Epithelial cell of esophagus (primary cell): ENCODE measurements around the gene POU4F1.
"Not testable (repeated sequence)": the region's sequence is repeated elsewhere in the genome, so short reads cannot be mapped to it uniquely, and the experiment has no call there.

Source experiments
- DNase-seq: peaks from one replicate; pipeline ENCODE4 v3.0.0; 2010; ENCODE audit warnings: low read depth
- H3K4me3 ChIP-seq: 2 replicates; pipeline ENCODE4 v1.5.1; 2011; ENCODE audit warnings: mild to moderate bottlenecking, low read length, control low read depth
- TF ChIP-seq, protein P1 (sequence below): IDR thresholded peaks from 2 replicates; pipeline ENCODE4 v1.5.1; 2011; ENCODE audit warnings: low read depth, mild to moderate bottlenecking, low read length, control low read depth, inconsistent platforms; ENCODE audit not compliant: insufficient read depth; ENCODE audit errors: missing control alignments

POU4F1 gene, protein sequence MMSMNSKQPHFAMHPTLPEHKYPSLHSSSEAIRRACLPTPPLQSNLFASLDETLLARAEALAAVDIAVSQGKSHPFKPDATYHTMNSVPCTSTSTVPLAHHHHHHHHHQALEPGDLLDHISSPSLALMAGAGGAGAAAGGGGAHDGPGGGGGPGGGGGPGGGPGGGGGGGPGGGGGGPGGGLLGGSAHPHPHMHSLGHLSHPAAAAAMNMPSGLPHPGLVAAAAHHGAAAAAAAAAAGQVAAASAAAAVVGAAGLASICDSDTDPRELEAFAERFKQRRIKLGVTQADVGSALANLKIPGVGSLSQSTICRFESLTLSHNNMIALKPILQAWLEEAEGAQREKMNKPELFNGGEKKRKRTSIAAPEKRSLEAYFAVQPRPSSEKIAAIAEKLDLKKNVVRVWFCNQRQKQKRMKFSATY

DNA sequence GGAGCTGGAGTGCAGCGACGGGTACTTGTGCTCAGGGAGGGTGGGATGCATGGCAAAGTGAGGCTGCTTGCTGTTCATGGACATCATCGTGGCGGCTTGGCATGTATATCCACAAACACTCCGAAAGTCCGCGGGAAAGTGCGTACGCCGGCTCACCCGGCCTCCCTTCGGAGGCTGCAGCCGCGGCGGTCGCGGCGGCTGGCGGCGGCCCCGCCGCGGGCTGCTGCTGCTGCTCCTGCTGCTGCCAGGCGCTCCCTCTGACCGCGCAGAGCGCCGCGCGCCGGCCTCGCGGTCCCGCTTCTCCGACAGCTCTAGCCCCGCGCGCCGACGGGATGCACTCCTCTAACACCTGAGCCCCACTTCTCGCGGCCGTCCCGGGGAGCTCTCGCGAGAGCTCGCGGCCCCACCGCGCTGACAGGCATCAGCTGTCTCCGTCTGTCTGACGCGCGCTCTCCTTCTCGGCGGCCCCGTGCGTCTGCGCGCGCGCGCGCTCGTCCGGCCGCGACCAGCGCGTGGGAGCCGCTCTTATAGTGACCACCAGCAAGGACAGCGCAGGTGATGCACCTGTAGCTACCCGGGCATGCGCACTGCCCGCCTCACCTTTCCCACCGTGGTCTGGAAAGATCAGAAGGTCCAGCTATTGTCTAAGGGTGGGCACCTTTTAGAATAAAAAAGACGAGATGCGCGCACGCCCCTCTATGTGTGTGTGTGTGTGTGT lies at the start of gene POU4F1:
Gene POU4F1, minus strand, starts transcription at position 313 of the 718 bp plus-strand sequence. Its CDS starts 226 bp downstream, at position 87.
- TF ChIP-seq, protein P1, sequence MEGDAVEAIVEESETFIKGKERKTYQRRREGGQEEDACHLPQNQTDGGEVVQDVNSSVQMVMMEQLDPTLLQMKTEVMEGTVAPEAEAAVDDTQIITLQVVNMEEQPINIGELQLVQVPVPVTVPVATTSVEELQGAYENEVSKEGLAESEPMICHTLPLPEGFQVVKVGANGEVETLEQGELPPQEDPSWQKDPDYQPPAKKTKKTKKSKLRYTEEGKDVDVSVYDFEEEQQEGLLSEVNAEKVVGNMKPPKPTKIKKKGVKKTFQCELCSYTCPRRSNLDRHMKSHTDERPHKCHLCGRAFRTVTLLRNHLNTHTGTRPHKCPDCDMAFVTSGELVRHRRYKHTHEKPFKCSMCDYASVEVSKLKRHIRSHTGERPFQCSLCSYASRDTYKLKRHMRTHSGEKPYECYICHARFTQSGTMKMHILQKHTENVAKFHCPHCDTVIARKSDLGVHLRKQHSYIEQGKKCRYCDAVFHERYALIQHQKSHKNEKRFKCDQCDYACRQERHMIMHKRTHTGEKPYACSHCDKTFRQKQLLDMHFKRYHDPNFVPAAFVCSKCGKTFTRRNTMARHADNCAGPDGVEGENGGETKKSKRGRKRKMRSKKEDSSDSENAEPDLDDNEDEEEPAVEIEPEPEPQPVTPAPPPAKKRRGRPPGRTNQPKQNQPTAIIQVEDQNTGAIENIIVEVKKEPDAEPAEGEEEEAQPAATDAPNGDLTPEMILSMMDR = no peak
- DNase-seq = peak; percentile 78
- H3K4me3 ChIP-seq = peak within 1 kb of the TSS; percentile 35

DNA sequence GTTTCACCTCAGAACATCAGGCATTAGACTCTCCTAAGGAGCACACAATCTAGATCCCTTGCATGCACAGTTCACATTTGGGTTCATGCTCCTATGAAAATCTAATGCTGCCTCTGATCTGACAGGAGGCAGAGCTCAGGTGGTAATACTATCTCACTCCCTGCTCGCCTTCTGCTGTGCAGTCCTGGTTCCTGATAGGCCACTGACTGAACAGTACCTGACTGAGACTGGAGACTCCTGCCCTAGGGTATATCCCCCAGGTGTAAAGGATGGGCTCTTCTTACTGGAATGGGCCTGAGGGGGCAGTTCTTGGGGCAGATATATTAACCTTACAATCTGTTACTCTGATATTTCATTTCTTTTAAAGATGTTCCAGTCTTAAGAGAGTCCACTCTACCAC lies 49.3 kb upstream of the POU4F1 start:
- TF ChIP-seq, protein P1 = no peak
- H3K4me3 ChIP-seq = no peak overlapping the region
- no peak for DNase-seq

DNA sequence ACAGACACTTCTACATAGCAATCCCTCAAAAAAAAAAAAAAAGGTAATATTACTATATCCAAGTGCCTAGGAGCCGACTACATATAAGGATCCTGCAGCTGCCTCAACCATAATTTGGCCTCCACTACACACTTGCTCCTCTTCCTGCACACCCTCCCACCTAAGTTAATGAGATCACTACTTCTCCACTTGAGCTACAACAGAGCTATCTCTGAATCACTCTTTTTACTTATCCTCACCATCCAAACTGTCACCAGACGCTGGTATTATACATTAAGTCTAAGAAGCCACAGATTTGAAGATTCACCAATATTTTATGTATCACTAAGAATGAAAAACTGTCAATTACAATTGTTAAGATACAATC lies 47.3 kb upstream of the POU4F1 start:
- no peak overlapping the region for H3K4me3 ChIP-seq
- DNase-seq = no peak
- TF ChIP-seq, protein P1 = no peak

DNA sequence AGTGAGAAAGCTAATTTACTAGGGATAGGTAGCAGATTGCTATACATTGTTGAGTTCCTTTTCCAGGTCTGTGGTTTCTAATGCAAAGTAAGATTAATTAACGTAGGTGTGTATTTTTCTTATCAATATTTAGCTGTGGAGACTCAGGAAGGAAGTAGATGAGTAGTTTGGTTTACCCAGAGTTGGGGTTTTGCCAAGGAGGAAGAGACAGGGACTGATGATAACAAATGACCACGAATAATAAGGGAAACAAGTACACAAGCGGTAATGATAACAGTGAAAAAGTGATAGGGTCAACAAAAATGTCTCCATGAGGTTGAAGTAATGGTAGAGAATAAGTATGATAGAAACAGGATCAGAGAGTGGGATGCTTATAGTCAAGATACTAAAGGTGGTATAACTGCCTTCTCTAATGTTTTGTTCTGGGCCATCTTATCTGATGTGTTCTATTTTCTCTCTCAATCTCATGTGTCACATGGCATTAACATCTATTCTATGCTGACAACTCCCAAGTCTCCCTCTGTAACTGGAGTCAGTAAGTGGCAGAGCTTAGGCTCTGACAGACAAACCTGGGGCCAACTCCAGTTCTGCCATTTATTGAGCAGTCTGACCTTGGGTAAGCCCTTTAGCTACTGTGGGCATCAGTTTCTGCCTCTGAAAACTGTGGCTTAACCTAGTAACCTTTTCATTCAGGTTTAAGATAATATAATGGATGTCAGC lies 46.8 kb upstream of the POU4F1 start:
- H3K4me3 ChIP-seq = no peak overlapping the region
- TF ChIP-seq, protein P1 = no peak
- DNase-seq = no peak

DNA sequence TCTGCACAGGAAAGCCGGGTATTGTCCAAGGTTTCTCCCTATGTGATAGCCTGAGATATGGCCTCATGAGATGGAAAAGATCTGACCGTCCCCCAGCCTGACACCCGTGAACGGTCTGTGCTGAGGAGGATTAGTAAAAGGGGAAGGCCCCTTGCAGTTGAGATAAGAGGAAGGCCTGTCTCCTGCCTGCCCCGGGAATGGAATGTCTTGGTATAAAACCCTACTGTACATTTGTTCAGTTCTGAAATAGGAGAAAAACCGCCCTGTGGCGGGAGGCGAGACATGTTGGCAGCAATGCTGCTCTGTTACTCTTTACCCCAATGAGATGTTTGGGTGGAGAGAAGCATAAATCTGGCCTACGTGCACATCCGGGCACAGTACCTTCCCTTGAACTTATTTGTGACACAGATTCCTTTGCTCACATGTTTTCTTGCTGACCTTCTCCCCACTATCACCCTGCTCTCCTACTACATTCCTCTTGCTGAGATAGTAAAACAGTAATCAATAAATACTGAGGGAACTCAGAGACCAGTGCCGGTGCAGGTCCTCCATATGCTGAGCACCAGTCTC lies 43.8 kb upstream of the POU4F1 start:
- not testable (repeated sequence) for DNase-seq, H3K4me3 ChIP-seq

DNA sequence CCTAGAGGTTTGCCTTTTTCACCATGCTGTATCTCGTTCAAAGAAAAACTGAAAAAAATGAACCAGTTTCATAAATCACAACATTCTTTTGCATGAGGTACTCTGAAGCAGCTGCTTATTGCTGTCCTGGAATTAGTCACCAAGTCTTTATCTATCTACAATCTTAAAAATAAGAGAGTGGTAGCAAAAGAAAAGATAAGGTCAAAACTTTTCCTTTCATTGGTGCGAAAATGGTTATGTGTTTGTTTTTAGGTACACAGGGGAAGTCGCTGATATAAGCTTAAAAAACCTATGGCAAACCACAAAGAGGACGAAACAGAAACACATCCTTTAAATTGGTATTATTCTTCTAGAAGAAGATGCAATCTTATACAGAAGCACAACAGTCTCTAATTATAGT lies 34.9 kb upstream of the POU4F1 start:
- DNase-seq = no peak
- H3K4me3 ChIP-seq = no peak overlapping the region
- TF ChIP-seq, protein P1 = no peak

DNA sequence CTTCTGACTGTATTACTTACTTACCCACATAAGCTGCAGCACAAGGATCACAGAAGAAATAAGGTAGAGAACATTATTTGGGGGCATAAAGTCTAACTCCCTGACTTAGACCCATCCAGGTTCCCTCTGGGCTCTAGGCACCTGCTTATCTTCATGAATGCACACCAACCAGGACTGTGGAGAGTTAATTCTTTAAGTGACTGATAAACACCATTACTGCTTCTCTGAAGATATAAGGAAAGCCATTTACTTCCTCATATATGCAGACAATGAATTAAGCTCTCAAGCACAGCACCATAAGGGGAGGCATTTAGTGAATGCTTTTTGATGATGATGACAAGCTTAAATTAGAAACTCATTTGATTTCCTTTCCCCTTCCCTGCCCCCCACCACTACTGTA lies 33.1 kb upstream of the POU4F1 start:
- H3K4me3 ChIP-seq = no peak overlapping the region
- TF ChIP-seq, protein P1 = no peak

More for the DNA sequence above, 33.1 kb upstream of the POU4F1 start:
- no peak for DNase-seq
